Raji (cell line): ENCODE results near the gene KISS1R.

Experiments
- POLR2A ChIP-seq: IDR thresholded peaks from 2 replicates; pipeline ENCODE4 v1.6.1; 2011; ENCODE audit warnings: low read depth, low read length, control low read depth; ENCODE audit not compliant: insufficient read depth

Gene KISS1R

GRCh38 chr19:958967-959855 lies 42.1 kb downstream of the KISS1R start:
- TF ChIP-seq POLR2A = no peak

- no peak for TF ChIP-seq POLR2A
Measured at GRCh38 chr19:960020-960419, 42.9 kb downstream of the KISS1R start.

GRCh38 chr19:960601-960938 lies 43.4 kb downstream of the KISS1R start:
- no peak for TF ChIP-seq POLR2A

GRCh38 chr19:961866-962620 lies 44.9 kb downstream of the KISS1R start:
- TF ChIP-seq POLR2A = no peak

GRCh38 chr19:962683-963400 lies 45.7 kb downstream of the KISS1R start:
- TF ChIP-seq POLR2A = no peak

- no peak for TF ChIP-seq POLR2A
Measured at GRCh38 chr19:963486-963951, 46.4 kb downstream of the KISS1R start.

- TF ChIP-seq POLR2A = no peak
Measured at GRCh38 chr19:964116-964520, 47.0 kb downstream of the KISS1R start.

GRCh38 chr19:964761-965694 lies 47.9 kb downstream of the KISS1R start:
- no peak for TF ChIP-seq POLR2A

- TF ChIP-seq POLR2A = no peak
Measured at GRCh38 chr19:966485-967088, 49.5 kb downstream of the KISS1R start.
